ENCODE data around the gene OOSP4B. TPM values are rescaled to one million over a fixed set of nuclear protein-coding genes. Genes with fewer than 3 reads are reported as not detected.
"Not testable (repeated sequence)": the region's sequence is repeated elsewhere in the genome, so short reads cannot be mapped to it uniquely, and the experiment has no call there.

Gene OOSP4B
- total RNA-seq, 2 experiments from 2014 or later: not detected

GRCh38 chr11:60003729-60004128 is 13.3 kb upstream of the OOSP4B start:
- intact Hi-C loops (cut with micrococcal nuclease; ENCODE audit: unreplicated experiment): no loop called here
- POLR2A ChIA-PET: interaction anchor here (0.9 kb wide), 1 partner anchor 68 kb away, joined by 3 read pairs; no protein-coding TSS in a partner anchor

GRCh38 chr11:60005360-60005759 is 11.6 kb upstream of the OOSP4B start:
- TF ChIP-seq, protein P1, sequence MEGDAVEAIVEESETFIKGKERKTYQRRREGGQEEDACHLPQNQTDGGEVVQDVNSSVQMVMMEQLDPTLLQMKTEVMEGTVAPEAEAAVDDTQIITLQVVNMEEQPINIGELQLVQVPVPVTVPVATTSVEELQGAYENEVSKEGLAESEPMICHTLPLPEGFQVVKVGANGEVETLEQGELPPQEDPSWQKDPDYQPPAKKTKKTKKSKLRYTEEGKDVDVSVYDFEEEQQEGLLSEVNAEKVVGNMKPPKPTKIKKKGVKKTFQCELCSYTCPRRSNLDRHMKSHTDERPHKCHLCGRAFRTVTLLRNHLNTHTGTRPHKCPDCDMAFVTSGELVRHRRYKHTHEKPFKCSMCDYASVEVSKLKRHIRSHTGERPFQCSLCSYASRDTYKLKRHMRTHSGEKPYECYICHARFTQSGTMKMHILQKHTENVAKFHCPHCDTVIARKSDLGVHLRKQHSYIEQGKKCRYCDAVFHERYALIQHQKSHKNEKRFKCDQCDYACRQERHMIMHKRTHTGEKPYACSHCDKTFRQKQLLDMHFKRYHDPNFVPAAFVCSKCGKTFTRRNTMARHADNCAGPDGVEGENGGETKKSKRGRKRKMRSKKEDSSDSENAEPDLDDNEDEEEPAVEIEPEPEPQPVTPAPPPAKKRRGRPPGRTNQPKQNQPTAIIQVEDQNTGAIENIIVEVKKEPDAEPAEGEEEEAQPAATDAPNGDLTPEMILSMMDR (conservative IDR thresholded peaks at IDR 0.05; ENCODE audit: low read length): no peak
- Histone ChIP-seq H3K9me3 (ENCODE audit: low read length) (no peaks in the 10 kb centered on the region), H3K4me3 (ENCODE audit: low read depth, low read length, poor library complexity, severe bottlenecking) (no peak overlapping the region), H3K36me3 (ENCODE audit: insufficient read depth, low read length) (no peaks in the 10 kb centered on the region), H3K4me2 (ENCODE audit: low read length) (no peak overlapping the region), H3K4me1 (ENCODE audit: insufficient read depth, low read length, poor library complexity, severe bottlenecking) (no peaks in the 10 kb centered on the region), H3K79me2 (ENCODE audit: insufficient read depth, low read depth, low read length) (no peaks in the 10 kb centered on the region), H4K20me1 (ENCODE audit: insufficient read depth, low read length) (no peaks in the 10 kb centered on the region), H2AFZ (ENCODE audit: low read length) (no peak overlapping the region), H3K27ac (ENCODE audit: low read depth, low read length, poor library complexity, severe bottlenecking) (no peak overlapping the region), H3K9me2 (ENCODE audit: insufficient read depth, low read length) (no peaks in the 10 kb centered on the region)
- ChIA-PET CTCF (ENCODE audit: unreplicated experiment) (no interaction called here), POLR2A (interaction anchor here (0.6 to 0.9 kb wide), 2 partner anchors 11 to 24 kb away, joined by 3 read pairs; no protein-coding TSS in a partner anchor)
- DNase-seq (ENCODE audit: low spot score): no peak
- BruUV-seq (replicated peaks): no TSS peak
- intact Hi-C loops (cut with micrococcal nuclease; ENCODE audit: unreplicated experiment): no loop called here

More at GRCh38 chr11:60003729-60004128, 13.3 kb upstream of the OOSP4B start:
- H3K4me1 ChIP-seq (ENCODE audit: insufficient read depth, low read length, poor library complexity, severe bottlenecking): no peaks in the 10 kb centered on the region
- H3K4me2 ChIP-seq (ENCODE audit: low read length): no peak overlapping the region
- H3K79me2 ChIP-seq (ENCODE audit: insufficient read depth, low read depth, low read length): no peaks in the 10 kb centered on the region
- no peaks in the 10 kb centered on the region for H3K9me3 ChIP-seq (ENCODE audit: low read length)
- no peak overlapping the region for H3K27ac ChIP-seq (ENCODE audit: low read depth, low read length, poor library complexity, severe bottlenecking)
- H3K9me2 ChIP-seq (ENCODE audit: insufficient read depth, low read length): no peaks in the 10 kb centered on the region
- H2AFZ ChIP-seq (ENCODE audit: low read length): no peak overlapping the region
- DNase-seq (ENCODE audit: low spot score): no peak
- H3K4me3 ChIP-seq (ENCODE audit: low read depth, low read length, poor library complexity, severe bottlenecking): no peak overlapping the region
- CTCF ChIA-PET (ENCODE audit: unreplicated experiment): no interaction called here
- no peaks in the 10 kb centered on the region for H4K20me1 ChIP-seq (ENCODE audit: insufficient read depth, low read length)
- no peak for TF ChIP-seq EZH2phosphoT487 (IDR thresholded peaks at IDR 0.05; ENCODE audit: borderline replicate concordance, low read depth, low read length)
- TF ChIP-seq, protein P1 (conservative IDR thresholded peaks at IDR 0.05; ENCODE audit: low read length): no peak
- H3K36me3 ChIP-seq (ENCODE audit: insufficient read depth, low read length): no peaks in the 10 kb centered on the region
- BruUV-seq (replicated peaks): no TSS peak

DNA sequence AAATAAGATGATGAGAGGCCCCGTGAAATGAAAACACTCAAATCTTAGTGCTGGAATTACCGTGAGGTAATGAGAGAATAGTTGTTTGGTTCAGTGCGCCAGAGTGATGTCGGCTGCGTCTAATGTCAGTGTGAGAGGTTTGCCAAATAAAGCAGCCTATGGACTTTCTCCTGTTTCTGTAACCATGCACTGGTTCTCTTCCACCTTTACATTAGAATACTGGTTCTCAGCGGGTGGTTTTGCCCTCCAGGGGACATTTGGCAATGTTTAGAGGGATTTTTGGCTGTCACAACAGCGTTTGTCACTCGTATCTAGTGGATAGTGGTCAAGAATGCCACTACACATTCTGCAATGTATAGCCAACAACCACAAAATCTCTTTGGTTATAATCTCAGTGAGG is 1.1 kb downstream of the OOSP4B start:
- no peaks in the 10 kb centered on the region for H3K9me3 ChIP-seq (ENCODE audit: low read length)
- H4K20me1 ChIP-seq (ENCODE audit: insufficient read depth, low read length): no peaks in the 10 kb centered on the region
- TF ChIP-seq EZH2phosphoT487 (IDR thresholded peaks at IDR 0.05; ENCODE audit: borderline replicate concordance, low read depth, low read length): no peak
- TF ChIP-seq, protein P1 (conservative IDR thresholded peaks at IDR 0.05; ENCODE audit: low read length): no peak
- intact Hi-C loops (cut with micrococcal nuclease; ENCODE audit: unreplicated experiment): no loop called here
- ChIA-PET CTCF (ENCODE audit: unreplicated experiment) (no interaction called here), POLR2A (no interaction called here)
- no peak overlapping the region for H3K27ac ChIP-seq (ENCODE audit: low read depth, low read length, poor library complexity, severe bottlenecking)
- BruUV-seq (replicated peaks): no TSS peak
- H3K36me3 ChIP-seq (ENCODE audit: insufficient read depth, low read length): no peaks in the 10 kb centered on the region
- DNase-seq (ENCODE audit: low spot score): no peak
- no peaks in the 10 kb centered on the region; the same call in 1 of the 2 replicates for H3K9me2 ChIP-seq (ENCODE audit: insufficient read depth, low read length)
- no peak overlapping the region for H2AFZ ChIP-seq (ENCODE audit: low read length)
- no peak overlapping the region for H3K4me2 ChIP-seq (ENCODE audit: low read length)
- no peak overlapping the region for H3K4me3 ChIP-seq (ENCODE audit: low read depth, low read length, poor library complexity, severe bottlenecking)
- H3K79me2 ChIP-seq (ENCODE audit: insufficient read depth, low read depth, low read length): no peaks in the 10 kb centered on the region
- H3K4me1 ChIP-seq (ENCODE audit: insufficient read depth, low read length, poor library complexity, severe bottlenecking): no peaks in the 10 kb centered on the region

- H2AFZ ChIP-seq (ENCODE audit: low read length); H3K79me2 ChIP-seq (ENCODE audit: insufficient read depth, low read depth, low read length); POLR2A ChIA-PET; H3K4me3 ChIP-seq (ENCODE audit: low read depth, low read length, poor library complexity, severe bottlenecking); CTCF ChIA-PET (ENCODE audit: unreplicated experiment); intact Hi-C loops (cut with micrococcal nuclease; ENCODE audit: unreplicated experiment); DNase-seq (ENCODE audit: low spot score); H3K9me2 ChIP-seq (ENCODE audit: insufficient read depth, low read length); H3K4me1 ChIP-seq (ENCODE audit: insufficient read depth, low read length, poor library complexity, severe bottlenecking); H3K9me3 ChIP-seq (ENCODE audit: low read length); H4K20me1 ChIP-seq (ENCODE audit: insufficient read depth, low read length); H3K27ac ChIP-seq (ENCODE audit: low read depth, low read length, poor library complexity, severe bottlenecking); BruUV-seq (replicated peaks); H3K4me2 ChIP-seq (ENCODE audit: low read length); H3K36me3 ChIP-seq (ENCODE audit: insufficient read depth, low read length): not testable (repeated sequence)
Observed at GRCh38 chr11:60020376-60020775, 3.4 kb downstream of the OOSP4B start.

All from OCI-LY7 (cell line).